Uterus (tissue), 4 donors: Measurements from ENCODE around the gene MAGEA6. TPM values are rescaled to one million over a fixed set of nuclear protein-coding genes. Genes with fewer than 3 reads are reported as not detected.
"Not testable (repeated sequence)": the region's sequence is repeated elsewhere in the genome, so short reads cannot be mapped to it uniquely, and the experiment has no call there.

Experiments used
- DNase-seq, 2 donors: peaks; one replicate each; pipeline ENCODE4 v3.0.0-alpha.2; 2019 to 2020
- H3K27ac ChIP-seq, 2 donors: fragments of 200-600 bp; sonication (generic); 1 replicate in 1 of 2; 2 replicates in 1 of 2; pipeline ENCODE4 v1.5.1; 2016 to 2018
- H3K27me3 ChIP-seq, 2 donors: fragments of 200-600 bp; sonication (generic); one replicate each; pipeline ENCODE4 v1.5.1; 2018 to 2019; ENCODE audit warnings: control low read depth in 1 of 2
- H3K36me3 ChIP-seq, 2 donors: fragments of 200-600 bp; sonication (generic); one replicate each; pipeline ENCODE4 v1.5.1; 2019; ENCODE audit warnings: control low read depth in 1 of 2
- H3K4me1 ChIP-seq, 2 donors: fragments of 200-600 bp; sonication (generic); one replicate each; pipeline ENCODE4 v1.5.1; 2018 to 2019; ENCODE audit warnings: control low read depth in 1 of 2
- H3K4me3 ChIP-seq, 2 donors: fragments of 200-600 bp; sonication (generic); 1 replicate in 1 of 2; 2 replicates in 1 of 2; pipeline ENCODE4 v1.5.1; 2018 to 2019; ENCODE audit warnings: mild to moderate bottlenecking in 1 of 2
- H3K9me3 ChIP-seq, 2 donors: fragments of 200-600 bp; sonication (generic); one replicate each; pipeline ENCODE4 v1.5.1; 2019; ENCODE audit warnings: control low read depth in 1 of 2
- POLR2A ChIP-seq, 2 donors: fragments of 450-650 bp; IDR thresholded peaks; one replicate each; pipeline ENCODE4 v1.6.1; 2016; ENCODE audit warnings: antibody characterized with exemption in 2 of 2, mild to moderate bottlenecking in 1 of 2, moderate library complexity in 1 of 2
- intact Hi-C: fragments of 100-400 bp; cut with DNase I; formaldehyde crosslinking; loops from one replicate; pipeline ENCODE4 v1.15.1; 2023; ENCODE audit warnings: low total_unique reads
- total RNA-seq, 4 donors: library from RNA; depleted of rRNA in 3 of 4; stranded (reverse); fragments of >200 nt in 3 of 4; gene quantifications; one replicate each; pipeline versions ENCODE4 v1.1.0 to v1.2.4, GENCODE V29; 2014 to 2023
- TF ChIP-seq, protein P1 (sequence below), 4 experiments: fragments of 200-600 bp in 2 of 4; fragments of 450-650 bp in 2 of 4; sonication (generic) in 2 of 4; IDR thresholded peaks; one replicate each; pipeline ENCODE4 v1.5.1; 2016 to 2019; ENCODE audit warnings: antibody characterized with exemption in 4 of 4, mild to moderate bottlenecking in 2 of 4, moderate library complexity in 1 of 4
- donor health status: DM: yes; HTN: yes; CAD: no.

Gene MAGEA6
- total RNA-seq, 4 donors from 2014 or later, result 0.21 TPM; not detected in 3

DNA sequence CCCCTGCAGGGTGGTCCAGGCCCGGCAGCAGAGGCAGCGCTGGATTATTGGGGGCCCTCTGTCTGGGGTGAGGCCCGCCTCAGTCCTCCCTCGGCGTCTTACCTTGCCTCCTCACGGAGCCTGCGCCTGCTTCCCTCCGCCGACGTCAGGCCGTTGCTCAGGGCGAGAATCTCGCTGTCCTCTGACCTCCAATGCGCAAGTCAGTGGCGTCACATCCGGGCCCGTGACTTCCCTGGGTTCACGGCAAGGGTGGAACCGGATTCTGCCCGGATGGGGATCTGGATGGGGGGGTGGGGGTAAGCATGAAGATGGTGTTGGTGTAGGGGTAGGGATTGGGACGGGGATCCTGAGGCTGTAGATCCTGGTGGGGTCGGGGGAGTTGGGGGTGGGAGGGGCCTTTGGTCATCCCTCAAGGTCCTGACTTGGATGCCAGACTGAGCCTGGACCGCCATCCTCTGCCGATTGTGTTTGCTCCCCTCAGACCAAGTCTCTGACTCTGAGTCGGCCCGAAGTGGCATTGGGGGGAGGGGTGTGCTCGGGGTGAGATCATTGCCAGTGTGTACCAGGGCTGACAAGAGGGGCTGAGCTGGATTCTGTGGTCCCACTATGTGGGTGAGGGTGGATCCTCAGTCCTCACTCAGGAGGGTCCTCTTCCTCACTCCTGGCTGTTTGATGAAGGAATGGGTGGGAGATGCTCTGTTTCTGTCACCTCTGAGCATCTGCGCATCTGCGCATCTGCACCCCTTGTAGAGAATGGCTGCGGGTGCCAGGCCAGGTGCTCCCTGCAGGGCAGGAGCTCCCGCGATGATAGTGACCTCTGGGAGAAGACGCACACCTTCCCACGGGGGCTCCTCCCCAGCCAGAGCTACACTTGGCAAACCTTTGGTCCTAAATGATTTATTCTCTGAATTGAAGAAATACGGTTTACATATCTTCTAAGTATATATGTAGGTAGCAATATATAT lies 15.5 kb downstream of the MAGEA6 start, which contains the start of gene MAGEA2:
MAGEA2 (minus strand) TSS at position 157 of the 965 bp plus-strand sequence. CDS start 2,479 bp downstream, outside the sequence.
- H3K4me3 ChIP-seq, H3K27me3 ChIP-seq, DNase-seq, intact Hi-C loops, H3K9me3 ChIP-seq, H3K36me3 ChIP-seq, H3K27ac ChIP-seq, H3K4me1 ChIP-seq: not testable (repeated sequence)

DNA sequence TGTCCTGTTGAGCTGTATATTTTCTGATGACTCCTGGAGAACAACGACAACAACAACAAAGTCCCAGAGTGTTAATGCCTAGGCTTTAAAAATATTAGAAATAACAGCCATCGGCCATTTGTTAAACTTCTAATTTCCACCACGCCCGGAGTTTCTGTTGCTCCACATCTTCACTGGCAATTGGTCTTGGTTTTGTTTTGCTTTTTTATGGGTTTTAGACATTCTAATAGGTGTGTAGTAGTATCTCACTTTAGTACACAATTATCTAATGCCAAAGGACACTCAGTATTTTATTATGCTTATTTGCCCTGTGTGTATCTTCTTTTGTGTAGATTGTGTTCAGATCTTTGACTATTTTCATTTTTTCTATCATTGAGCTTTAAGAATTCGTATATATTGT lies 30.9 kb downstream of the MAGEA6 start:
- Histone ChIP-seq H3K4me3 (no peak overlapping the region), H3K4me1 (no peaks in the 10 kb centered on the region), H3K9me3 (no peaks in the 10 kb centered on the region), H3K27me3 (no peaks in the 10 kb centered on the region), H3K27ac (no peak overlapping the region), H3K36me3 (no peaks in the 10 kb centered on the region)
- intact Hi-C loops, result no loop called here
- no peak for DNase-seq
- no peak for TF ChIP-seq POLR2A (IDR thresholded peaks at IDR 0.05)
- TF ChIP-seq, protein P1, sequence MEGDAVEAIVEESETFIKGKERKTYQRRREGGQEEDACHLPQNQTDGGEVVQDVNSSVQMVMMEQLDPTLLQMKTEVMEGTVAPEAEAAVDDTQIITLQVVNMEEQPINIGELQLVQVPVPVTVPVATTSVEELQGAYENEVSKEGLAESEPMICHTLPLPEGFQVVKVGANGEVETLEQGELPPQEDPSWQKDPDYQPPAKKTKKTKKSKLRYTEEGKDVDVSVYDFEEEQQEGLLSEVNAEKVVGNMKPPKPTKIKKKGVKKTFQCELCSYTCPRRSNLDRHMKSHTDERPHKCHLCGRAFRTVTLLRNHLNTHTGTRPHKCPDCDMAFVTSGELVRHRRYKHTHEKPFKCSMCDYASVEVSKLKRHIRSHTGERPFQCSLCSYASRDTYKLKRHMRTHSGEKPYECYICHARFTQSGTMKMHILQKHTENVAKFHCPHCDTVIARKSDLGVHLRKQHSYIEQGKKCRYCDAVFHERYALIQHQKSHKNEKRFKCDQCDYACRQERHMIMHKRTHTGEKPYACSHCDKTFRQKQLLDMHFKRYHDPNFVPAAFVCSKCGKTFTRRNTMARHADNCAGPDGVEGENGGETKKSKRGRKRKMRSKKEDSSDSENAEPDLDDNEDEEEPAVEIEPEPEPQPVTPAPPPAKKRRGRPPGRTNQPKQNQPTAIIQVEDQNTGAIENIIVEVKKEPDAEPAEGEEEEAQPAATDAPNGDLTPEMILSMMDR (IDR thresholded peaks at IDR 0.05), result no peak

DNA sequence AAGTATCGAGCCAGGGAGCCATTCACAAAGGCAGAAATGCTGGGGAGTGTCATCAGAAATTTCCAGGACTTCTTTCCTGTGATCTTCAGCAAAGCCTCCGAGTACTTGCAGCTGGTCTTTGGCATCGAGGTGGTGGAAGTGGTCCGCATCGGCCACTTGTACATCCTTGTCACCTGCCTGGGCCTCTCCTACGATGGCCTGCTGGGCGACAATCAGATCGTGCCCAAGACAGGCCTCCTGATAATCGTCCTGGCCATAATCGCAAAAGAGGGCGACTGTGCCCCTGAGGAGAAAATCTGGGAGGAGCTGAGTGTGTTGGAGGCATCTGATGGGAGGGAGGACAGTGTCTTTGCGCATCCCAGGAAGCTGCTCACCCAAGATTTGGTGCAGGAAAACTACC lies 33.0 kb downstream of the MAGEA6 start:
- H3K27me3 ChIP-seq, H3K9me3 ChIP-seq, DNase-seq, H3K36me3 ChIP-seq, H3K4me1 ChIP-seq, intact Hi-C loops, H3K4me3 ChIP-seq, H3K27ac ChIP-seq: not testable (repeated sequence)

DNA sequence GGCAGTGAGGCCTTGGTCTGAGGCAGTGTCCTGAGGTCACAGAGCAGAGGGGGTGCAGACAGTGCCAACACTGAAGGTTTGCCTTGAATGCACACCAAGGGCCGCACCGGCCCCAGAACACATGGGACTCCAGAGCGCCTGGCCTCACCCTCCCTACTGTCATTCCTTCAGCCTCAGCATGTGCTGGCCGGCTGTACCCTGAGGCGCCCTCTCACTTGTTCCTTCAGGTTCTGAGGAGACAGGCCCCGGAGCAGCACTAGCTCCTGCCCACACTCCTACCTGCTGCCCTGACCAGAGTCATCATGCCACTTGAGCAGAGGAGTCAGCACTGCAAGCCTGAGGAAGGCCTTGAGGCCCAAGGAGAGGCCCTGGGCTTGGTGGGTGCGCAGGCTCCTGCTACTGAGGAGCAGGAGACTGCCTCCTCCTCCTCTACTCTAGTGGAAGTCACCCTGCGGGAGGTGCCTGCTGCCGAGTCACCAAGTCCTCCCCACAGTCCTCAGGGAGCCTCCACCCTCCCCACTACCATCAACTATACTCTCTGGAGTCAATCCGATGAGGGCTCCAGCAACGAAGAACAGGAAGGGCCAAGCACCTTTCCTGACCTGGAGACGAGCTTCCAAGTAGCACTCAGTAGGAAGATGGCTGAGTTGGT lies 33.5 kb downstream of the MAGEA6 start:
- no peaks in the 10 kb centered on the region for H3K36me3 ChIP-seq
- TF ChIP-seq, protein P1 (IDR thresholded peaks at IDR 0.05), result no peak
- TF ChIP-seq POLR2A (IDR thresholded peaks at IDR 0.05), result no peak
- H3K4me3 ChIP-seq, result no peak overlapping the region
- H3K9me3 ChIP-seq, result no peaks in the 10 kb centered on the region
- no peaks in the 10 kb centered on the region for H3K4me1 ChIP-seq
- no peak overlapping the region for H3K27ac ChIP-seq
- no peak for DNase-seq
- intact Hi-C loops, result no loop called here
- H3K27me3 ChIP-seq, result no peaks in the 10 kb centered on the region

DNA sequence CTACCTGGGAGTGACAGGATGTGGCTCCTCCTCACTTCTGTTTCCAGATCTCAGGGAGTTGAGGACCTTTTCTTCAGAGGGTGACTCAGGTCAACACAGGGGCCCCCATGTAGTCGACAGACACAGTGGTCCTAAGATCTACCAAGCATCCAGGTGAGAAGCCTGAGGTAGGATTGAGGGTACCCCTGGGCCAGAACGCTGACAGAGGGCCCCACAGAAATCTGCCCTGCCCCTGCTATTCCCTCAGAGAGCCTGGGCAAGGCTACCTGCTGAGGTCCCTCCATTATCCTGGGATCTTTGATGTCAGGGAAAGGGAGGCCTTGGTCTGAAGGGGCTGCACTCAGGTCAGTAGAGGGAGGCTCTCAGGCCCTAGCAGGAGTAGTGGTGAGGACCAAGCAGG lies 34.4 kb downstream of the MAGEA6 start:
- H3K4me3 ChIP-seq, result no peak overlapping the region
- H3K27ac ChIP-seq, result no peak overlapping the region
- no peaks in the 10 kb centered on the region for H3K9me3 ChIP-seq
- no peaks in the 10 kb centered on the region for H3K36me3 ChIP-seq
- H3K4me1 ChIP-seq, result no peaks in the 10 kb centered on the region
- no peaks in the 10 kb centered on the region for H3K27me3 ChIP-seq
- intact Hi-C loops, result no loop called here
- no peak for TF ChIP-seq POLR2A (IDR thresholded peaks at IDR 0.05)
- TF ChIP-seq, protein P1 (IDR thresholded peaks at IDR 0.05), result no peak
- no peak for DNase-seq

DNA sequence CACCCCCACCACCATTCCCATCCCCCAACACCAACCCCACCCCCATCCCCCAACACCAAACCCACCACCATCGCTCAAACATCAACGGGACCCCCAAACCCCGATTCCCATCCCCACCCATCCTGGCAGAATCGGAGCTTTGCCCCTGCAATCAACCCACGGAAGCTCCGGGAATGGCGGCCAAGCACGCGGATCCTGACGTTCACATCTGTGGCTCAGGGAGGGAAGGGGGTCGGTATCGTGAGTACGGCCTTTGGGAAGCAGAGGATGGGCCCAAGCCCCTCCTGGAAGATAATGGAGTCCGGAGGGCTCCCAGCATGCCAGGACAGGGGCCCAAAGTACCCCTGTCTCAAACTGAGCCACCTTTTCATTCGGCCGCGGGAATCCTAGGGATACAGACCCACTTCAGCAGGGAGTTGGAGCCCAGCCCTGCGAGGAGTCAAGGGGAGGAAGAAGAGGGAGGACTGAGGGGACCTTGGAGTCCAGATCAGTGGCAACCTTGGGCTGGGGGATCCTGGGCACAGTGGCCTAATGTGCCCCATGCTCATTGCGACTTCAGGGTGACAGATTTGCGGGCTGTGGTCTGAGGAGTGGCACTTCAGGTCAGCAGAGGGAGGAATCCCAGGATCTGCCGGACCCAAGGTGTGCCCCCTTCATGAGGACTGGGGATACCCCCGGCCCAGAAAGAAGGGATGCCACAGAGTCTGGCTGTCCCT lies 35.2 kb downstream of the MAGEA6 start:
- H3K4me3 ChIP-seq, H3K27me3 ChIP-seq, H3K9me3 ChIP-seq, H3K4me1 ChIP-seq, intact Hi-C loops, H3K27ac ChIP-seq, DNase-seq, H3K36me3 ChIP-seq: not testable (repeated sequence)
